GM12878 (cell line): Measurements from ENCODE around the gene IFIH1. TPM values are rescaled to one million over a fixed set of nuclear protein-coding genes. Genes with fewer than 3 reads are reported as not detected.
A peak's percentile ranks its signal among the peaks of the same experiment; 100 is the strongest.

Source experiments
- ATAC-seq: fragments of 200-7000 bp; cut with Tn5 transposase; 3 replicates; pipeline ENCODE4 v1.9.1; 2020; ENCODE audit warnings: mild to moderate bottlenecking, moderate library complexity
- BruUV-seq: library from RNA; stranded (reverse); fragments of 400-500 nt; replicated peaks from 2 replicates; lab custom pipeline; 2021; lab: Mats Ljungman, UMichigan
- CTCF ChIA-PET: fragments of 300-600 bp; sonication (Branson Sonifier 250); formaldehyde crosslinking; extraction: SDS; loops from one replicate; lab custom pipeline; 2021; ENCODE audit warnings: inconsistent platforms; lab: Yijun Ruan, JAX
- POLR2A ChIA-PET: fragments of 350-600 bp; formaldehyde crosslinking; extraction: SDS; loops from one replicate; lab custom pipeline; 2021; ENCODE audit warnings: inconsistent platforms; lab: Charles Lee
- RAD21 ChIA-PET: fragments of 300-600 bp; sonication (Branson Sonifier 250); formaldehyde crosslinking; loops from one replicate; lab custom pipeline; 2023; ENCODE audit warnings: antibody characterized with exemption; ENCODE audit not compliant: unreplicated experiment; lab: Charles Lee
- SMC1A ChIA-PET: fragments of 300-600 bp; sonication (Branson Sonifier 250); formaldehyde crosslinking; loops from one replicate; lab custom pipeline; 2023; ENCODE audit not compliant: unreplicated experiment, uncharacterized antibody; lab: Charles Lee
- DNase-seq: peaks from one replicate; pipeline ENCODE4 v3.0.0-alpha.2; 2011; ENCODE audit warnings: low read depth, low spot score
- FAIRE-seq: peaks from 3 replicates; lab custom pipeline; 2011; peaks lifted over from hg19 to GRCh38; lab: Jason Lieb, UNC
- H2AFZ ChIP-seq: 2 replicates; pipeline ENCODE4 v1.6.0; 2011; ENCODE audit warnings: low read depth, low read length, control low read depth; ENCODE audit not compliant: control insufficient read depth
- H3K27ac ChIP-seq: 2 replicates; pipeline ENCODE4 v1.5.1; 2011; ENCODE audit warnings: control low read depth; ENCODE audit not compliant: control insufficient read depth, insufficient read depth
- H3K27me3 ChIP-seq, 2 experiments: replicated peaks in 1 of 2; 2 replicates each; pipeline versions ENCODE4 v1.6.0 to v1.6.1; 2011; ENCODE audit warnings: low read length in 1 of 2; ENCODE audit not compliant: control insufficient read depth in 2 of 2, insufficient read depth in 2 of 2
- H3K36me3 ChIP-seq, 2 experiments: 2 replicates each; pipeline ENCODE4 v1.5.1; 2011; ENCODE audit warnings: low read length in 1 of 2; ENCODE audit not compliant: control insufficient read depth in 2 of 2, insufficient read depth in 2 of 2
- H3K4me1 ChIP-seq: 2 replicates; pipeline ENCODE4 v1.6.1; 2011; ENCODE audit warnings: mild to moderate bottlenecking, low read length, moderate library complexity, mixed read lengths; ENCODE audit not compliant: control insufficient read depth, insufficient read depth
- H3K4me2 ChIP-seq: 2 replicates; pipeline ENCODE4 v1.6.0; 2011; ENCODE audit warnings: control low read depth; ENCODE audit not compliant: control insufficient read depth, insufficient read depth
- H3K4me3 ChIP-seq: fragments of 200-600 bp; sonication (generic); 2 replicates; pipeline ENCODE4 v1.5.1; 2016
- H3K79me2 ChIP-seq: 2 replicates; pipeline ENCODE4 v1.6.0; 2011; ENCODE audit warnings: low read length; ENCODE audit not compliant: control insufficient read depth, insufficient read depth
- H3K9ac ChIP-seq: 2 replicates; pipeline ENCODE4 v1.8.0; 2011; ENCODE audit warnings: low read length, control low read depth, mixed read lengths; ENCODE audit not compliant: control insufficient read depth, insufficient read depth
- H3K9me3 ChIP-seq: replicated peaks from 3 replicates; pipeline ENCODE4 v1.5.1; 2011; ENCODE audit warnings: mild to moderate bottlenecking, low read length; ENCODE audit not compliant: control insufficient read depth, insufficient read depth
- H4K20me1 ChIP-seq: 2 replicates; pipeline ENCODE4 v1.6.0; 2011; ENCODE audit not compliant: control insufficient read depth, insufficient read depth
- ATF7 ChIP-seq: fragments of 450-650 bp; IDR thresholded peaks from 2 replicates; pipeline ENCODE4 v1.6.1; 2016; ENCODE audit warnings: low read depth, mild to moderate bottlenecking
- HCFC1 ChIP-seq: fragments of 150-350 bp; IDR thresholded peaks from 2 replicates; pipeline ENCODE4 v1.6.1; 2014; ENCODE audit warnings: low read length
- HDGF ChIP-seq: fragments of 450-650 bp; IDR thresholded peaks from 2 replicates; pipeline ENCODE4 v1.6.1; 2016; ENCODE audit warnings: antibody characterized with exemption
- JUNB ChIP-seq: IDR thresholded peaks from 2 replicates; pipeline ENCODE4 v1.6.1; 2016; ENCODE audit warnings: antibody characterized with exemption, mild to moderate bottlenecking
- NFYB ChIP-seq: IDR thresholded peaks from 2 replicates; pipeline ENCODE4 v1.6.1; 2011; ENCODE audit warnings: low read depth, mild to moderate bottlenecking, low read length, improper control_type of control experiment, moderate library complexity; ENCODE audit not compliant: insufficient read depth
- WGBS: methylation state at CpG from one replicate; pipeline ENCODE4 v1.1.6; 2016; ENCODE audit warnings: low lambda C conversion rate; ENCODE audit not compliant: insufficient replicate concordance, insufficient coverage; ENCODE audit errors: missing lambda C conversion rate; 5-methylcytosine and 5-hydroxymethylcytosine counted together
- in situ Hi-C: fragments of 300-500 bp; cut with MboI; formaldehyde crosslinking; loops from 9 replicates; pipeline ENCODE4 v1.14.3; 2018; ENCODE audit warnings: mixed read lengths
- intact Hi-C: fragments of 100-400 bp; cut with micrococcal nuclease; formaldehyde crosslinking; loops from one replicate; pipeline ENCODE4 v1.14.2; 2022; ENCODE audit not compliant: unreplicated experiment
- polyA plus RNA-seq, 11 experiments: library from polyadenylated mRNA; depleted of rRNA in 4 of 11; unstranded in 6 of 11; stranded (reverse) in 5 of 11; fragments of >200 nt; fragmentation: Nextera tagmentation in 4 of 11; fragmentation: Illumina TruSeq in 1 of 11; extraction: Ambion mirVana in 4 of 11; extraction: Trizol in 1 of 11; gene quantifications; 1 replicate in 1 of 11; 2 replicates in 10 of 11; pipeline versions ENCODE4 v1.2.1 to v1.2.3, GENCODE V29; 2011 to 2016; ENCODE audit warnings: inconsistent platforms in 2 of 11, missing spikeins in 2 of 11, low read depth in 1 of 11
- total RNA-seq, 4 experiments: library from RNA; depleted of rRNA in 3 of 4; stranded (reverse); fragments of >200 nt in 3 of 4; fragmentation: Illumina TruSeq in 1 of 4; extraction: Trizol in 1 of 4; gene quantifications; 2 replicates each; pipeline versions ENCODE4 v1.2.1 to v1.2.3, GENCODE V29; 2013 to 2021
- TF ChIP-seq, protein P1 (sequence below): fragments of 150-350 bp; IDR thresholded peaks from 2 replicates; pipeline ENCODE4 v1.6.1; 2016; ENCODE audit warnings: low read depth, low read length

IFIH1 gene
- total and polyA plus RNA-seq, 10 of the 15 experiments (the other 5 are each of a cell fraction or from before 2014, with no cell fraction given): 12.5 to 40.9 (median 28.8) TPM

- no peak for FAIRE-seq
- intact Hi-C loops (loop anchor here (10.0 kb wide), 3 partner anchors 928 to 1148 kb away; partner anchors contain the start of genes PSMD14 and TANK), in situ Hi-C loops (loop anchor here (25.0 kb wide), 1 partner anchor 926 kb away; no protein-coding TSS in a partner anchor)
- H3K4me3 ChIP-seq: peak overlapping the region; percentile 29
- no TSS peak for BruUV-seq
- POLR2A ChIA-PET: interaction anchor here (0.8 kb wide), 1 partner anchor 31 kb away, joined by 3 read pairs; the partner anchor contains the start of gene GCA
- no peak overlapping the region for H3K27ac ChIP-seq
- H3K9ac ChIP-seq: no peak overlapping the region
- H3K27me3 ChIP-seq: no peaks in the 10 kb centered on the region
- ATAC-seq: no peak
- no peaks in the 10 kb centered on the region for H4K20me1 ChIP-seq
- DNase-seq: no peak
- TF ChIP-seq NFYB: no peak
- TF ChIP-seq JUNB: no peak
- TF ChIP-seq, protein P1, sequence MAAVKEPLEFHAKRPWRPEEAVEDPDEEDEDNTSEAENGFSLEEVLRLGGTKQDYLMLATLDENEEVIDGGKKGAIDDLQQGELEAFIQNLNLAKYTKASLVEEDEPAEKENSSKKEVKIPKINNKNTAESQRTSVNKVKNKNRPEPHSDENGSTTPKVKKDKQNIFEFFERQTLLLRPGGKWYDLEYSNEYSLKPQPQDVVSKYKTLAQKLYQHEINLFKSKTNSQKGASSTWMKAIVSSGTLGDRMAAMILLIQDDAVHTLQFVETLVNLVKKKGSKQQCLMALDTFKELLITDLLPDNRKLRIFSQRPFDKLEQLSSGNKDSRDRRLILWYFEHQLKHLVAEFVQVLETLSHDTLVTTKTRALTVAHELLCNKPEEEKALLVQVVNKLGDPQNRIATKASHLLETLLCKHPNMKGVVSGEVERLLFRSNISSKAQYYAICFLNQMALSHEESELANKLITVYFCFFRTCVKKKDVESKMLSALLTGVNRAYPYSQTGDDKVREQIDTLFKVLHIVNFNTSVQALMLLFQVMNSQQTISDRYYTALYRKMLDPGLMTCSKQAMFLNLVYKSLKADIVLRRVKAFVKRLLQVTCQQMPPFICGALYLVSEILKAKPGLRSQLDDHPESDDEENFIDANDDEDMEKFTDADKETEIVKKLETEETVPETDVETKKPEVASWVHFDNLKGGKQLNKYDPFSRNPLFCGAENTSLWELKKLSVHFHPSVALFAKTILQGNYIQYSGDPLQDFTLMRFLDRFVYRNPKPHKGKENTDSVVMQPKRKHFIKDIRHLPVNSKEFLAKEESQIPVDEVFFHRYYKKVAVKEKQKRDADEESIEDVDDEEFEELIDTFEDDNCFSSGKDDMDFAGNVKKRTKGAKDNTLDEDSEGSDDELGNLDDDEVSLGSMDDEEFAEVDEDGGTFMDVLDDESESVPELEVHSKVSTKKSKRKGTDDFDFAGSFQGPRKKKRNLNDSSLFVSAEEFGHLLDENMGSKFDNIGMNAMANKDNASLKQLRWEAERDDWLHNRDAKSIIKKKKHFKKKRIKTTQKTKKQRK: no peak
- no peak for TF ChIP-seq HDGF
- TF ChIP-seq ATF7: peak; percentile 65
- no peak for TF ChIP-seq HCFC1
- no peaks in the 10 kb centered on the region for H3K9me3 ChIP-seq
- H3K4me2 ChIP-seq: peak overlapping the region; percentile 59
- H3K4me1 ChIP-seq: peaks cover 6% of the 10 kb centered on the region
- CTCF ChIA-PET: interaction anchor here (0.7 to 17.1 kb wide), 9 partner anchors 8 to 420 kb away, joined by 3 to 316 read pairs (median 5); partner anchors contain the start of gene GCA
- H3K79me2 ChIP-seq: peaks cover 91% of the 10 kb centered on the region
- 81% methylated on average over 1 of the region's 1 CpG for WGBS
- SMC1A ChIA-PET: interaction anchor here (0.7 to 4.4 kb wide), 10 partner anchors 9 to 480 kb away, joined by 3 to 18 read pairs (median 6); partner anchors contain the start of gene GCA
- RAD21 ChIA-PET: interaction anchor here (0.8 to 8.7 kb wide), 7 partner anchors 9 to 449 kb away, joined by 3 to 50 read pairs (median 4); no protein-coding TSS in a partner anchor
- no peak overlapping the region for H2AFZ ChIP-seq
- H3K36me3 ChIP-seq: peaks cover 3 to 16% of the 10 kb centered on the region in 2 experiments; a peak in 3 of 4 replicates
These were observed 5.6 kb downstream of the IFIH1 start for GRCh38 chr2:162312853-162313252.
